ENCODE results near the gene MBNL3. TPM values are rescaled to one million over a fixed set of nuclear protein-coding genes. Genes with fewer than 3 reads are reported as not detected.
A peak's percentile ranks its signal among the peaks of the same experiment; 100 is the strongest.

The MBNL3 gene
- total RNA-seq, 4 donors from 2014 or later = 30.6 to 41.3 (median 37.2) TPM

GRCh38 chrX:132497432-132497831 lies 8.6 kb upstream of the MBNL3 start:
- no peak for TF ChIP-seq EP300 (IDR thresholded peaks at IDR 0.05)
- TF ChIP-seq POLR2AphosphoS5 (IDR thresholded peaks at IDR 0.05) = no peak
- TF ChIP-seq CTCF (IDR thresholded peaks at IDR 0.05) = no peak
- no peak for TF ChIP-seq POLR2A (IDR thresholded peaks at IDR 0.05)
- WGBS = 76% methylated on average over 2 of the region's 2 CpGs
- Histone ChIP-seq H3K9me3 (no peaks in the 10 kb centered on the region), H3K4me3 (no peak overlapping the region), H3K27me3 (no peaks in the 10 kb centered on the region), H3K36me3 (no peaks in the 10 kb centered on the region), H3K27ac (no peak overlapping the region), H3K4me1 (no peaks in the 10 kb centered on the region)
- no peak for DNase-seq (ENCODE audit: low spot score in 2 of 2)

GRCh38 chrX:132493095-132493494 lies 4.3 kb upstream of the MBNL3 start:
- H3K4me1 ChIP-seq = peaks cover 5% of the 10 kb centered on the region
- no peaks in the 10 kb centered on the region for H3K27me3 ChIP-seq
- no peaks in the 10 kb centered on the region for H3K36me3 ChIP-seq
- WGBS = 77% methylated on average over 1 of the region's 1 CpG
- no peak for DNase-seq (ENCODE audit: low spot score in 2 of 2)
- H3K27ac ChIP-seq = no peak overlapping the region
- TF ChIP-seq CTCF (IDR thresholded peaks at IDR 0.05) (no peak), POLR2AphosphoS5 (IDR thresholded peaks at IDR 0.05) (no peak), POLR2A (IDR thresholded peaks at IDR 0.05) (no peak), EP300 (IDR thresholded peaks at IDR 0.05) (no peak)
- no peaks in the 10 kb centered on the region for H3K9me3 ChIP-seq
- no peak overlapping the region for H3K4me3 ChIP-seq

DNA sequence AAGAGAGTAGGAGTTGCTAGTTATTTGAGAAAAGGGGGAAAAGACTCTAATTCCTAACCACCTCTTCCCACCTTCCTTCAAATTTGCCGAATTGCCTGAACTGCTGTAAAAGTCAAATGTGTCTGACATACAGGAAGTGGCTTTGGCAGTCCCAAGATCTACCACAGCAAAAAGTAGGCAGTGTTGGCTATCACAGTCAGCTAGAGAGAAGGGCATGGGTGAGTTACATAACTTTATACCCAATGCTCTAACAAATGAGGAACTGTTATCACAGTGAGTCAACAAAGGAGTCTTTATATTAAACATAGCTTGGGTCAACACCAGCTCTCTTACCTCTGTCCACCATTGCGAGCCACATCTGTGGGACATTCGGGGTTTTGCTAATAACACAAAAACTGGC lies 2.4 kb upstream of the MBNL3 start:
- Histone ChIP-seq H3K27me3 (no peaks in the 10 kb centered on the region), H3K4me3 (peak overlapping the region; percentile 62), H3K4me1 (peaks cover 5% of the 10 kb centered on the region), H3K36me3 (no peaks in the 10 kb centered on the region), H3K9me3 (no peaks in the 10 kb centered on the region), H3K27ac (no peak overlapping the region)
- DNase-seq (ENCODE audit: low spot score in 2 of 2) = no peak
- WGBS = 65% methylated on average over 3 of the region's 3 CpGs
- TF ChIP-seq CTCF (IDR thresholded peaks at IDR 0.05) (peak; percentile 3 to 16), EP300 (IDR thresholded peaks at IDR 0.05) (no peak)

GRCh38 chrX:132489578-132490419 lies 961 bp upstream of the MBNL3 start:
- H3K27me3 ChIP-seq = no peaks in the 10 kb centered on the region
- TF ChIP-seq CTCF (IDR thresholded peaks at IDR 0.05) = no peak
- no peak for TF ChIP-seq EP300 (IDR thresholded peaks at IDR 0.05)
- TF ChIP-seq POLR2AphosphoS5 (IDR thresholded peaks at IDR 0.05) = no peak
- TF ChIP-seq POLR2A (IDR thresholded peaks at IDR 0.05) = no peak
- H3K4me3 ChIP-seq = peak overlapping the region; percentile 62
- WGBS = 35% methylated on average over 31 of the region's 86 CpGs
- H3K27ac ChIP-seq = peak overlapping the region; percentile 94
- H3K9me3 ChIP-seq = no peaks in the 10 kb centered on the region
- peak in 1 of 2 donors; percentile 62 for DNase-seq (ENCODE audit: low spot score in 2 of 2)
- H3K36me3 ChIP-seq = no peaks in the 10 kb centered on the region
- peaks cover 5% of the 10 kb centered on the region for H3K4me1 ChIP-seq

DNA sequence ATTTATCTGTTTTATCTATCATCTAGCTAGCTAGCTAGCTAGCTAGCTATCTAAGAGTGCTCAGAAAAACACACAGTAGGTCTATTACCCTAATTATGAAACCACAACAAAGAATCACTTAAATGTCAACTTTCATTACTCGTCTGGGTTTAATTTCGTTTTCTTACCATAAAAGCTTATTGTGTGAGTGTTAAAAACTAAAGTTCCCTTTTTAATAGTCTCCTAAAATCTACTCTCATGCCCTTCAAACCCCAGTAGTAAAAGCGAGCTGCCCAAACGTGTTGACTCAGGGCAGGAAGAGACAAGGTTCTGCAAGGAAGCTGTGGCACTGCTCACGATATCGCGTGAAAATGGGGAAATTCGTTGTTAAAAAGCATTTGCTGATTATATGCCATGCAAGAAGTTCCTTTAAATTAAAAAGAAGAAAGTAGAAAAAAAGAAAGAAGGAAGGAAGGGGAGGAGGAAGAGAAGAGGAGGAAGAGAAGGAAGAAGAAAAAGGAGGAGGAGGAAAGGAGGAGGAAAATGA lies 595 bp downstream of the MBNL3 start:
- H3K27me3 ChIP-seq = no peaks in the 10 kb centered on the region
- 36% methylated on average over 8 of the region's 8 CpGs for WGBS
- peak overlapping the region; percentile 62 for H3K4me3 ChIP-seq
- H3K27ac ChIP-seq = peak overlapping the region; percentile 94
- TF ChIP-seq POLR2AphosphoS5 (IDR thresholded peaks at IDR 0.05) (no peak), EP300 (IDR thresholded peaks at IDR 0.05) (no peak)
- H3K36me3 ChIP-seq = no peaks in the 10 kb centered on the region
- H3K9me3 ChIP-seq = no peaks in the 10 kb centered on the region
- peaks cover 5% of the 10 kb centered on the region for H3K4me1 ChIP-seq
- DNase-seq (ENCODE audit: low spot score in 2 of 2) = no peak
